HT-29 (cell line): ENCODE data around the gene GOLGA2. TPM values are rescaled to one million over a fixed set of nuclear protein-coding genes. Genes with fewer than 3 reads are reported as not detected.

Experiments used
- DNase-seq: peaks from one replicate; pipeline ENCODE4 v3.0.0-alpha.2; 2015; ENCODE audit warnings: low spot score
- small RNA-seq: library from RNA; depleted of rRNA; stranded (forward); fragments of <200 nt; gene quantifications from one replicate; pipeline ENCODE3, GENCODE V24; 2014
- total RNA-seq: library from RNA; depleted of rRNA; stranded (reverse); fragments of >200 nt; shearing (Covaris generic); gene quantifications from 2 replicates; pipeline ENCODE4 v1.2.3, GENCODE V29; 2014; rRNA removed

The GOLGA2 gene
- total RNA-seq, 1 experiment from 2014 or later: 63.4 TPM

DNA sequence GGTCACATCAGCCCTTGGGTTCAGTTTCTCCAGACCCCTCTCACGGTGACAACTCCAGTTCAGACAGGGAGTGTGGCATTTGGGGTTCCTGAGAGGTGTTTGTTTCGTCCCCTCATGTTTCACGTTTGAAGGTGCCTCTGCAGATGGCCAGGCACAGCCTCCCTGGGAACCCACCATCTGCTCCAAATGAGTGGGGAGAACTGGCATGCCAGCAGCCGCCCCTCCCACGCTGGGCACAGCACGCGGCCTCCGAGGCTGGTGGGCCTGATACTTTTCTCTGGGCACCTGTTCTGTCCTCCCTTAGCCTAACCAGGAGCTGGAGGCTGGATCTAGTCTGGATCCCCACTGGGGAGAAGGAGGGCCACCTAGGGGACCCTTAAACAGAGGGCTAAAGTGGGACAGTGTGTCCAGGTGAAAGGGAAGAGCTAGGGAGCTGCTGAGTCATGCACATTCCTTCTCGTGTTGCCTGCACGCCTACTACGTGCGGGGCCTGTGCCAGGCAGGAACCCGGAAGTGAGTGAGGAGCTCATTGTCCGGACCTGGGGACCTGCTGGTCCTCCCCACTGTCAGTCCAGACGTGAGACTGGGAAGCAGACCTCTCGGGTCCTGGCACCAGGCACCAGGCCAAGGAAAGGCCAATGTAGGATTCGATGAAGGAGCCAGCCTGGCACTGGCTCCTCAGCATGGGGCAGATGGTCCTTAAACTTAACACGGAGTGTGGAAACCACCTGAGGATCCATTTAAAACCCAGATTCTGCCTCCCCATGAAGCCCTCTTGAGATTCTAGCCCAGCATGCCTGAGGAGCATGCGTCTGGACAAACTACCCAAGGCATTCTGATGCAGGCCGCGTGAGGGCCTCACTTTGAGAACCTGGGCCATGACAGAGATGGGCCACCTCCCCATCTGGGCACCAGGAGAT, 61.0 kb downstream of the GOLGA2 start:
- DNase-seq: peak; percentile 47

DNA sequence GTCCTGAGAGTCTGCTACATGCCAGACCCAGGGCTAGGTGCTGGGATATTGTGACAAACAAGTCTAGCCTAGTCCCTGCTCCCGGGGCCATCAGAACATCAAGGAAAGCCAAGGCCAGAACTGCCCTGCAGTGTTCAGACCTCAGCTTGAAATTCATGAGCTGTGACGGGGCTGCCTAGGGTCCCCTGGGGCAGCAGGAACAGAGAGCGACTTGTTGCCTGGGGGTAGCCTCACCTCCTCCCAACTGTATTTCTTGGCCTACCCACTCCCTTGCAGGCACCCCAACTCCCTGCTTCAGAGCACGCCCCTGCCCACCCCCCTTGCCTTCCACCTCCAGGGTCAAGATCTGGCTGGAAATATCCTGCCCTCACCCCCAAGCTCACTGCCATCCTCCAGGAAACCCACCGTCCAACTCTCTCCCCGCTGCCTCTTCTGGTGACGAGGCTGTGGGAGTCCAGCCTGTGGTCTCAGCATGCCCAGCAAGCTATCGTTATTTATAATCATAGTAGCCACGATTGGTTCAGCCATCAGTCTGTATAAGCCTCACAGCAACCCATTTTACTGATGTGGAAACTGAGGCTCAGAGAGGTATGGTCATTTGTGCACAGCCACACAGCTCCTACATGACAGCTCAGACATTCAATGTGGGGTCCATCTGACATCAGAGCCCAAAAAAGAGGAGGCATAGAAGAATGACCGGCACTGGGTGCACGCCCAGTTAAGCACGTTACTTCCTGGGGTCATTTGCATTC, 61.9 kb downstream of the GOLGA2 start:
- DNase-seq: no peak

DNA sequence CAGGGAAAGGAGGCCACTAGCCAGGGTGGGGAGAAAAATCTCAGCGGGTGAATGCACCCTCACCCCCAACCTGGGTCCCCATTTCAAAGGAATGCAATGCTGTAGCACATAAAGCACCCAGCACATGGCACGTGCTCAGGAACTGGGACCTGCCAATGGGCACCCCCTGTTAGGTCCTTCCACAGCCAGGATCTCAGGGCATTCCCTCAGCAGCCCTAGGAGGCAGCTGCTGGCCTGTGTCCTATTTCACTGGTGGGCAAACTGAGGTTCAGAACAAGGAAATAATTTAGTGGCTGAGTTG, 63.9 kb downstream of the GOLGA2 start:
- DNase-seq: no peak

DNA sequence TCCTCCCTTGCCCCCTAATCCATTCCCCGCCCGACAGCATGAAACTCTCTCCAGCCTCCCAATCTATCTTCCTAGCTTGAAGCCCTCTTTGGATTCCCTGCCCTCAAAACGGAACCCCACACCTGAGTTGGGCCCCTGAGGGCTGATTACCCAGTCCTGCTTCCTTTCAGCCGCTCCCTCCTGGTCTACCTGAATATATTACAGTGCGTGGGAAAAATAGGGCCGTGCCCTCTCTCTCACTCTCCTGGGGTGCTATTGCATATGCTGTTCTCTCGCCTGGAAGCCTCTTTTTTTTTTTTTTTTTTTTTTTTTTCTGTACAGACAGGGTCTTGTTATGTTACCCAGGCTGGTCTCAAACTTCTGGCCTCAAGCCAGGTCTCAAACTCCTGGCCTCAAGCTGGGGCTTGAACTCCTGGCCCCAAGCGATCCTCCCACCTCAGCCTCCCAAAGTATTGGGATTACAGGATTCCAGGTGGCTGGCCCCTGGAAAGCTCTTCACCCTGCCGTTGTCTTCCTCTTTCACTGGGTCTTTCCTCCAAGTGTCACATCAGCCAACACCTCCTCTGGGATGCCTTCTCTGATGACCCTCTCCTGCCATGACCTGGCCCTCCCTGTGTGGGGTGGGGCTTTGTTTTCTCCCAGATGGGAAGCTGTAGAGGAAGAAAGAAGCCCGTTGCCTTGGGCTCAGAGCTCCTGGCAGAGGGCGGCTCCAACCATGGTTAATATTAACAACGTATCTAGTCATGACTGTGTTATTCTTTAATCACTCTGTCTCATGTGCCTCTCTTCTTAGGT, 64.4 kb downstream of the GOLGA2 start:
- DNase-seq: peak; percentile 69

DNA sequence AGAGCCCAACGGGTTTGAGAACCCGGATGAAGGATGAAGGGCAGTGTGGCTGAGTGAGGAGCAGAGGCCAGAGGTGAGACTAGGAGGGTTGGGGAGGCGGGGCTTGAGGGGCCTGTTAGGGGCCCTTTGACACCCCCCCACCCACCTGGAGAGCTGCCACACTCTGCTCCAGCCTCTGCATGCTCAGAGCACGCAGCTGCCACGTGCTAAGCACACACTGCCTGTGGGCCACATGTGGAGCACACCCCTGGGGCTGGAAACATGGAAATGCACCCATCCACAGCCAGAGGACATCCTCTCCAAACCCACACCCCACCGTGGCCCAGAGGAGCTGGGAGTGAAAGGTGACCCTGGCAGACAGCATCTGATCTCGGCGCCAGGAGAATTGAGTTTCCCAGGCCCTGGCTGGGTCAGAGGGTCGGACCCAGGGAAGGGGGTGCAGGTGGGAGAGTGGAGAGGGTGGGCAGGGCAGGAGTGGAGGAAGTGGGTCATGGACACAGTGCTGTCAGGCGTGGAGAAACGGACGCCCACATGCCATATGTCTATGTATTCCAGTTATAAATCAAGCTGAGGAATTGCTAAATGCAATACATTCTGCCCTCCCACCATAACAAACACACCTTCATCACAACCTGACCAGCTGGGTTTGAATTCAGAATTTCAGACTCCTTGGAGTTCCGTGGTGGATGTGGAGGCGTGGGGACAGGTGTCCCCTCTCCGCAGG, 66.7 kb downstream of the GOLGA2 start:
- DNase-seq: no peak

DNA sequence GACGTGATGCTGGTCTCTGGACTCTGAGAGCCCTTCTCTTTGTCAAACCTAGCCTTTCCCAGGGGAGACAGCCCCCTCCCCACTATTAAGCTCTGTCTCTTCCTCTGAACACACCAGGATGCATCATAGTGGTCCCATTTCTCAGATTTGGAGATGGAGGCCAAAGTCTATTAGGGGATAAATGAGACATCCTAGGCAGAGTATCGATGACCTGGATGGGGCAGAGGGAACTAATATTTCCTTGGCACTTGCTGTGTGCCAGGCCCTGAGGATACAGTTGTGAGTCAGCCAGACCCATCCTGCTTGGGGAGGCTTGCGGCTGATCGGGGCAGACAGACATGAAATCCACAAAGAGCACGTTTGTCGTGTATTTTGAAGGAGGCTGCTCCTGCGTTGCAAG, 67.4 kb downstream of the GOLGA2 start:
- no peak for DNase-seq

DNA sequence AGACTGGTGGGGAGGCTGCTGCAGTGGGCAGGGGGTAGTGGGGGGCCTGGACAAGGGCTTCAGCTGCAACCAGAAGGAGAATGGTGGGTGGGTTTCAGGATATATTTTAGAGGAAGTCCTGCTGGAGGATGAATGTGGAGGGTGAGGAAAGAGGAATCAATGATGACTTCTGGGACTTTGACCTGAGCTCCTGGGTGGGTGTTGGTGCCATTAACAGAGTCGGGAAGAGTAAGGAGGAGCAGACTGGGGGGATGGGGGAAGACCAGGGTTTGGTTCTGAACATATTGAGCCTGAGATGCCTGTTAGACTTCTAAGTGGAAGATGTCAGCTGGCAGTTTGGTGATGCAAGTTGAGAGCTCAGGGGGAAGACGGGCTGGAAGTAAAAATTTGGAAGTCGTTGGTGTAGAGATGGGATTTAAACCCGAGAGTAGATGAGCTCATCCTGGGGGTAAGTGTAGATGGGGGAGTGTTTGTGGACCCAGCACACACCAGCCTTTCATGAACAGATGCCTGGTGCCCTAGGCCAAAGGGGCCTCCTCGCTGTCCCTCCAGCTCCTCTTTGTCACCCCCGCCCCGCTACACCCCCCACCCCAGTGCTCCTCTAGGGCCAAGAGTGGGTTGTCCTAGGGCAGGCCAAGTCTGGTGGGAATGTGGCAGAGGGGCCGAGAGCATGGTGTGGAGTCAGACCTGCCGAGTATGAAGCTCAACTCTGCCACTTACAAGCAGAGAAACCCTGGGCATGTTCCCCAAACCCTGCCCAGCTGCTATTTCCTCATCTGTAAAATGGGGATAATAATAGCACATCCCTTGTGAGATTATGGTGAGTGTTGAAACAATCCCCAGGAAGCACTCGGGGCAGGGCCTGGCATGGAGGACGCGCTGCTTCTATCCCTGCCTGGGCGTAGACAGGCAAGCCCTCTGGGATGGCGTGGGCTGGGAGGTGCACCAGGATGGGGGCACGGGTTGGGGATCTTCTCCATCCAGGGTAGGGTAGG, 68.6 kb downstream of the GOLGA2 start:
- DNase-seq: no peak

DNA sequence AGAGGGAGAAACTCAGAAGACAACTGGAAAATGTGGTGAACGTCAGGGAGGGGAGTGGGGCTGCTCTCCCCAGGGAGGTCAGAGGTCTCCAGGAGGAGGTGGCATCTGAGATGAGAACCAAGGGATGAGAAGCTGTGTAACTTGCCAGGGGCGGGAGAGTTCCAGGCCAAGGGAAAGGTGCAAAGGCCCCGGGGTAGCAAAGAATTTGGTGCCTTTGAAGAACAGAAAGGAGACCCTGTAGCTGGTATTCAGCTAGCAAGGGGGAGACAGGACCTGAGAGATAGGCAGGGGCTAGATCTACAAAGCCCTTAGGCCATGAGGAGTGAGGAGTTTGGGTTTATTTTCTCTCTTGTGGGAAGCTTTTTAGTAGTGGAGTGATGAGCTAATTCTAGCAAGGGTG, 69.3 kb downstream of the GOLGA2 start:
- no peak for DNase-seq

Small RNAs within 50 kb of the gene (small RNA-seq; reads per million reads assigned to genes)
- gene MIR199B (not detected), gene MIR3154 (not detected)

Other genes with a start within 250 kb of the GOLGA2 start
- gene NAIF1, start 208.7 kb downstream of the GOLGA2 start, total RNA-seq: 17.3 and 17.9 TPM in 2 replicates
- gene SLC25A25, start 207.8 kb downstream of the GOLGA2 start, total RNA-seq: 88.1 and 94.8 TPM in 2 replicates
- gene PTGES2, start 148.3 kb downstream of the GOLGA2 start, total RNA-seq: 365 and 392 TPM in 2 replicates
- gene LCN2, start 126.6 kb downstream of the GOLGA2 start, total RNA-seq: 221 and 241 TPM in 2 replicates
- gene BBLN, start 115.7 kb downstream of the GOLGA2 start, total RNA-seq: 439 and 565 TPM in 2 replicates
- gene CIZ1, start 84.4 kb downstream of the GOLGA2 start, total RNA-seq: 99.1 and 99.9 TPM in 2 replicates
- gene DNM1, start 72.6 kb downstream of the GOLGA2 start, total RNA-seq: 83.8 and 87.7 TPM in 2 replicates
- gene SWI5, start 269 bp upstream of the GOLGA2 start, total RNA-seq: 51.4 and 52.6 TPM in 2 replicates
- 66.9 and 69.8 TPM in 2 replicates for gene TRUB2, start 46.4 kb upstream of the GOLGA2 start, total RNA-seq
- 71.3 and 76.1 TPM in 2 replicates for gene COQ4, start 46.8 kb upstream of the GOLGA2 start, total RNA-seq
- gene SLC27A4, start 64.5 kb upstream of the GOLGA2 start, total RNA-seq: 34.9 and 38.2 TPM in 2 replicates
- gene URM1, start 95.4 kb upstream of the GOLGA2 start, total RNA-seq: 95.2 and 102 TPM in 2 replicates
- gene CERCAM, start 144.8 kb upstream of the GOLGA2 start, total RNA-seq: 0.25 TPM in 1 of 2 replicates, not detected in the other
- 34.2 and 36.0 TPM in 2 replicates for gene ODF2, start 180.0 kb upstream of the GOLGA2 start, total RNA-seq
- gene GLE1, start 228.7 kb upstream of the GOLGA2 start, total RNA-seq: 28.4 and 33.9 TPM in 2 replicates